HG03095 (cell line): Measurements from ENCODE around the gene CPS1.

ENCODE experiments used
- ATAC-seq: cut with Tn5 transposase; IDR thresholded peaks from one replicate; pipeline ENCODE4 v1.9.1; 2021; ENCODE audit warnings: moderate library complexity; ENCODE audit not compliant: unreplicated experiment

The CPS1 gene

GRCh38 chr2:210546424-210547208, 9.8 kb upstream of the CPS1 start:
- no peak for ATAC-seq

GRCh38 chr2:210548031-210548430, 8.4 kb upstream of the CPS1 start:
- ATAC-seq: no peak

- no peak for ATAC-seq
Observed at GRCh38 chr2:210548878-210549384, 7.5 kb upstream of the CPS1 start.

- ATAC-seq: no peak
Observed at GRCh38 chr2:210551001-210551400, 5.4 kb upstream of the CPS1 start.

- ATAC-seq: no peak
Observed at GRCh38 chr2:210553373-210553772, 3.0 kb upstream of the CPS1 start.

- ATAC-seq: no peak
Observed at GRCh38 chr2:210555555-210555954, 844 bp upstream of the CPS1 start.

- no peak for ATAC-seq
Observed at GRCh38 chr2:210557721-210558120, 1.3 kb downstream of the CPS1 start.

GRCh38 chr2:210558708-210559107, 2.3 kb downstream of the CPS1 start:
- no peak for ATAC-seq

- ATAC-seq: no peak
Observed at GRCh38 chr2:210559182-210559581, 2.8 kb downstream of the CPS1 start.

- no peak for ATAC-seq
Observed at GRCh38 chr2:210561475-210561874, 5.1 kb downstream of the CPS1 start.

- ATAC-seq: no peak
Observed at GRCh38 chr2:210562091-210562490, 5.7 kb downstream of the CPS1 start.

GRCh38 chr2:210562502-210563080, 6.2 kb downstream of the CPS1 start:
- ATAC-seq: no peak

GRCh38 chr2:210567279-210567678, 10.9 kb downstream of the CPS1 start:
- no peak for ATAC-seq

- no peak for ATAC-seq
Observed at GRCh38 chr2:210568108-210568507, 11.7 kb downstream of the CPS1 start.

- ATAC-seq: peak; percentile 93
Observed at GRCh38 chr2:210577263-210578071, 21.1 kb downstream of the CPS1 start.

- ATAC-seq: no peak
Observed at GRCh38 chr2:210584834-210585233, 28.4 kb downstream of the CPS1 start.

GRCh38 chr2:210586381-210586780, 30.0 kb downstream of the CPS1 start:
- no peak for ATAC-seq

- ATAC-seq: no peak
Observed at GRCh38 chr2:210591663-210592062, 35.3 kb downstream of the CPS1 start.

- no peak for ATAC-seq
Observed at GRCh38 chr2:210592726-210593125, 36.3 kb downstream of the CPS1 start.

- no peak for ATAC-seq
Observed at GRCh38 chr2:210593166-210593565, 36.8 kb downstream of the CPS1 start.

- no peak for ATAC-seq
Observed at GRCh38 chr2:210598219-210598618, 41.8 kb downstream of the CPS1 start.

- ATAC-seq: no peak
Observed at GRCh38 chr2:210599476-210599875, 43.1 kb downstream of the CPS1 start.
